HG02852 (cell line): ENCODE results near the gene DHX32.

Source experiments
- ATAC-seq: cut with Tn5 transposase; IDR thresholded peaks from one replicate; pipeline ENCODE4 v1.9.1; 2021; ENCODE audit warnings: mild to moderate bottlenecking, moderate library complexity; ENCODE audit not compliant: unreplicated experiment

The DHX32 gene

DNA sequence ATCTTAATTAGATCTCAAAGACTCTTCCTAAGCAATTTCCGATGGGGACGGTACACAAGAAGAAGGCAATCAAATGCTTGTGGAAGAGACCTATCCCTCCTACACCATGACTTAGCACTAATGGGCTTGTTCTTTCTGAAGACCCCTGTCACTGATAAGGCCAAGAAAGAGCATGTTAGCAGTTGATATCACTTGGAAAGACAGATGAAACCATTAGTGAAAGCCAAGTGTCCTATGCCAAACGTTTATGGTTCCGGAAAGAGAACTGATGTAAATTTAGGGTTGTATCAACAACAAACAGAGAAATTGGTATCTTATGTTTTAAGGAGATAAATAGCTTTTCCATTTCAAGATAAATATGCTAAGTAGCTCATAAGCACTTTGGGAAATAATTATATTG, 64.5 kb downstream of the DHX32 start:
- ATAC-seq, result no peak

DNA sequence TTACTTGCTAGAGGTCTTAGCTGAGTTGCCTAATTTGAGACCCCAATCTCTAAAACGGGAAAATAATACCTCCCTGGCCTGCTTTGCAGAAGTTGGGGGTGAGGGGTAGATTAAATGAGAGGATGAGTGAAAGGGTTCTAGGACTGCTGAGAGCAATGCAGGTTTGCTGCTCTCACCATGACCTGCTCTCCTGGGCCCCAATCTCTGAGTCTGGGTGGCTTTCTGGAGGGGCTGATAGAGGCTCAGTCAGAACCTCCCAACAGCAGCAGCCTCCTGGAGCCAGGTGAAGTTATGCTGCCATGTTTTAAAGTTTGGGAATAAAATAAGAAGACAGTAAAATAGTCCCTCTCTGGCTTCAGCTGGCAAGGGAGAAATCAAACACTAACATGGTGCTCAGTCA, 65.3 kb downstream of the DHX32 start:
- no peak for ATAC-seq

DNA sequence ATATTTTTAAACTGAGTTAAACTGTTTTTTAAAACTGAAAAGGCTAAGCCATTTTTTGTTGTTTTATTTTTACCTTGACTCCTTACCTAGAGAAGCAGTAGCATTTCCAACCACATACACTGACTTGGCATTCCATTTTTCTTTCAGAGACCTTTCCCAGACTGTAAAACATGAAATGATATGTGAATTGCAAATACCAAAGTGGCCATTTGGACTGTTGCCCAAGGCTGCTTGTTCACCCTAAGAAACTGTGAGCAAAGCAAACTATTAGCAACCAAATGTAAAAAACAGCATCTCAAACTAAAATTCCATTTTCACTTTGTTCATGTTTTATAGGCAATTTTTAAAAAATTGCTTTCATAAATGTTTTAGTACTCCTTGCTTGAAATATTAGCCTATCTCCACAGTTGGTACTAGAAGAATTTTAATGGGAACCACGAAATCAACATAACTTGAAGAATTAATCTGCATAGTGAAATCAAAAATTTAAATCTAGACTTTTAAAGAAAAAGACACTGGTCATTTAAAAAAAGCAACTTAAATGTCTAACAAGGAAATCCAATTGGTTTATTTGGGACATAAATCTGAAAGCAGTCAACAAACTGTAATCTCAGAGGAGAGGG, 68.9 kb downstream of the DHX32 start:
- no peak for ATAC-seq

DNA sequence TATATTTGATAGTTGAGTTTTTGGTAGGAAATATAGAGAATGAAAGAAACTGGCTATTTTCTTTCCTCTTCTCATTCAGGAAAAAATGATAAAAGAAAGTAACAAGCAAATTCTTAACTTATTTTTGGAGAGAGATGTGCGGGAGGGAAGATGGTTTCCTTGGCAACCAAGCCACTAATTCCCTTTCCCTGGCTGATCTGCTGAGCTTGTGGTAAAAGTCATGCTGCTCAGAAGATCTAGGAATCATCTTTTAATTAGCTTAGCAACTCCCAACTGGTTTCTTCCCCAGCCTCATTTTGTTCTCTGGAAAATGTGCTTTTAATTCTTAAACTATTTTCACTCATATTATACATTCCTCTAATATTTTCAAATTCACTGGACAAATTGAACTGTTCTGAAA, 69.8 kb downstream of the DHX32 start:
- ATAC-seq, result no peak

DNA sequence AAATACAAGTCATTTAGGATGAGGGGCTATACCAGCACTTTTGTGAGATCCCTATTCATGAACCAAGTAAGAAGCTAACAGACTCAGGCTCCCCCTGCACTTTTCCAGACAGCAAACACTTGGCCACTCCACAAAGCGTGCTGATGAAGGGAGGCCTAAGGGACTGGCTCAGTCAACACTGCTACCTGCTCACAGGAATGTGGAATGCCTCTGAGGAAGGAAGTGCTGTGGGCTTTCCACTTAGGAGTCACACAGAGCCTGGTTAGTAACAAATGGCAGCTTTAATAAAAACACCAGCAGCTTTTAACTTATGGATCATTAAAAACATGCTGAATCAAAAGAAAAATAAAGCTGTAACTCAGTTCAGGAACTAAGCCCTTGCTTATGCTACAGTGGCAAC, 73.0 kb downstream of the DHX32 start:
- ATAC-seq, result no peak

GRCh38 chr10:125802739-125803138, 78.4 kb downstream of the DHX32 start:
- no peak for ATAC-seq

DNA sequence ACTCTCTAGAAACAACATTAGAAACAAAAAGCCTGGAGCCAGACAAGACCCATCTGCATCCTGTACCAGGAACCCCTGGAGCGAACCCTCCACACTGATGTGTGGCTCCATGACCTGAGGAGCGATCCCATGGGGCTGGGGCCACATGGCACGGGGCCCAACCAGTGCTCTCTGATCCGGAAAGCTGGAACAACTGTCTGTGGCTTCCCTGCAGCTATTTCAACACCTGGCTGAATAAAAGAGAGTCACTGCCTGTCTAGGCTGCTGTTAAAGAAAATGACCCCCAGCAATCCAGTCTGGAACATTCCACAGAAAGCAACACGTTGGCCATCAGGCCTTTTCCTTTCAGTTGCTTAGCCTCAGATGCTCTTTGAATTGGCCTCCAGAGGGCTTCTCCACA, 79.0 kb downstream of the DHX32 start:
- no peak for ATAC-seq

GRCh38 chr10:125801574-125801973, 79.5 kb downstream of the DHX32 start:
- ATAC-seq, result no peak

- ATAC-seq, result no peak
These were observed 81.5 kb downstream of the DHX32 start for GRCh38 chr10:125799451-125800182.

DNA sequence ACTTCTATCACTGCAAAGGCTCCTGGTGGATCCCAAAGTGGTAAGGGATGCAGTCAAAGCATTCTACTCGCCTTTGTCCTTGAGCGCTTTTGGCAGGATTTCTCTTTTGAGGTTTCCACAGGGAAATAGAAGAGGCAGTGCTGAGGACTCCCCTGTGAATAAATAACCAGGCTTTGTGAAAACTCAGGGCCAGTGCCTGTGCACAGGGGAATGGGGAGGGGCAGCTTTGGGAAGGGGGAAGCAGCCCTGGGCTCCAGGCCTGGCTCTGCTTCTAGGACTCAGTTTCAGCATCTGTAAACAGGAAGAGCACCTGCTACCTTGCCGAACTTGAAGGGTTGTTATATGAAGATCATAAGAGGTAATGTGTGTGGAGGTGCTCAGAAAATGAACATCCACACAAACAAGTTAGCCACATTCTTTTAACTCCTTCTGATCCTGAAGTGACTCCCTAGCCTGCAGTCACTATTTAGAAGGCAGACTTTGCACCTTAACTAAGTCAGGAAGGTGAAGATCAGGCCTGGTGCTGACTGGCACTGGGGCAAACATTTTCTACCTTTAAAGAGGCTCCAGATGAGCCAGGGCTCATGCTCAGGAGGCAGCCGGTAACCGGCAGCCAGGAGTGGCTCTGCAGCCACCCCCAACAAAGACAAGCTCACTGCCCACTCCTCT, 83.0 kb downstream of the DHX32 start:
- ATAC-seq, result no peak

DNA sequence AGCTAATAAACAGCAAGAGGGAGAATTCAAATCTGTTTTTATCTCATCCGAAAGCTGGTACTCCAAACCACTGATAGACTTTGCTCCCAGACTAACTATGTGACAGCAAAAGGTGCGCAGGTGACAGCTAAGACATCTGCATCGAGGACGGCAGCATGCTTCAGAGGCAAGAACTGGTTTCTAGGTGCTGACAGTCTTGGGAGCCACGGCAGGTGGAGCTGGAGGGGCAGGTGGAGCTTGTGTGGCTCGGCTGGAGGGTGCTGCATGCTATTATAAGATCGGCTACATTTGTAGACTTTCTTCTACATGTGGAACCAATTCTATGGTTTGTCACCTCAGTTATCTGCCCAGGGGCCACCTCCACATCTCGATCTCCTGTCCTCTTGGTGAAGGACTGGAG, 83.7 kb downstream of the DHX32 start:
- ATAC-seq, result no peak

- ATAC-seq, result no peak
These were observed 85.4 kb downstream of the DHX32 start for GRCh38 chr10:125795637-125796190.

- no peak for ATAC-seq
These were observed 86.0 kb downstream of the DHX32 start for GRCh38 chr10:125795128-125795527.

DNA sequence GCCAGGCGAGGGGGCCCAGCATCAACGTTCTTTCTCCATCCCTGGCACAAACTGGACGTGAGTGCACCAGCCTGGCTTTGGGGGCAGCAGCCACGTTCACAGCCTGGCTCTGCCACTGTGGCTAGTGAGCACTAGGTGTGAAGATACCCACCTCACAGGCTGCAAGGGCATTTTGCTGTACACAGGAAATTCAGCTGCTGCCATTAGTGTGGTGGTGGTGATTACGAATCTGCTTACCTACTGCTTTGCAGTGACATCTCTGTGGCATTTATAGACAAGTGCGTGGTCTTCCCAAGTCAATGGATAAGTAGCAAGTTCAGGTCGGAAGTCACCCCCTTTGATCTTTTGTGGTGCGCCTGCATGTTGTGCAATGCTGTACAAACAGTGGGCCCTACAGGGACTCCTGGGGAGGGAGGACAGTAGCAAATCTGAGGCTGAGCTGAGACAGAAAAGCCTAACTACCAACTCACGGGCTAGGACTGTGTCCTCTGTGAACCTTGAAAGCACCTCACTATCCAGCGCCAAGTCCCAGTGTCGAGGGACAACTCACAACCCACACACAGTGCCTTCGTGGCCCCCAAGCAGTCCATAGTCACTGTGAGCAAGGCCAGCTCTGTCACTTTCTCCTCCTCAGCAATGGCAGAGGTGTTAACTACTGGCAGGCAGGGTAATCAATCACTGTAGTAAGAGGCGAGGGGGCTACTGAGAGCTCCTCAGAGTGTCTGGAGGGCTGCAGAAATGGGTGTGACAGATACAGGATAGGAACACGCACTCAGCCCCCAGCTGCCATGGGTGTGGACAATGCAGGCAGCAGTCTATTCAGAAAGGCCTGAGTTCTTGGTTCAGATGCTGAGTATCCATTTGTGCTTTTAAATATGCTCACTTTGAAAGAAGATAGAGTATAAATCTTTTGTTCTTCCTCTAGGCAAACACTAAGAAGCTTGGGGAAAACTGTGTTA, 88.5 kb downstream of the DHX32 start:
- ATAC-seq, result no peak

GRCh38 chr10:125788156-125789034, 92.7 kb downstream of the DHX32 start:
- no peak for ATAC-seq
